ENCODE measurements around the gene PCDHGA10. TPM values are rescaled to one million over a fixed set of nuclear protein-coding genes. Genes with fewer than 3 reads are reported as not detected.
"Not testable (repeated sequence)": the region's sequence is repeated elsewhere in the genome, so short reads cannot be mapped to it uniquely, and the experiment has no call there.

Gene PCDHGA10
- total RNA-seq, 2 experiments from 2014 or later: not detected

DNA sequence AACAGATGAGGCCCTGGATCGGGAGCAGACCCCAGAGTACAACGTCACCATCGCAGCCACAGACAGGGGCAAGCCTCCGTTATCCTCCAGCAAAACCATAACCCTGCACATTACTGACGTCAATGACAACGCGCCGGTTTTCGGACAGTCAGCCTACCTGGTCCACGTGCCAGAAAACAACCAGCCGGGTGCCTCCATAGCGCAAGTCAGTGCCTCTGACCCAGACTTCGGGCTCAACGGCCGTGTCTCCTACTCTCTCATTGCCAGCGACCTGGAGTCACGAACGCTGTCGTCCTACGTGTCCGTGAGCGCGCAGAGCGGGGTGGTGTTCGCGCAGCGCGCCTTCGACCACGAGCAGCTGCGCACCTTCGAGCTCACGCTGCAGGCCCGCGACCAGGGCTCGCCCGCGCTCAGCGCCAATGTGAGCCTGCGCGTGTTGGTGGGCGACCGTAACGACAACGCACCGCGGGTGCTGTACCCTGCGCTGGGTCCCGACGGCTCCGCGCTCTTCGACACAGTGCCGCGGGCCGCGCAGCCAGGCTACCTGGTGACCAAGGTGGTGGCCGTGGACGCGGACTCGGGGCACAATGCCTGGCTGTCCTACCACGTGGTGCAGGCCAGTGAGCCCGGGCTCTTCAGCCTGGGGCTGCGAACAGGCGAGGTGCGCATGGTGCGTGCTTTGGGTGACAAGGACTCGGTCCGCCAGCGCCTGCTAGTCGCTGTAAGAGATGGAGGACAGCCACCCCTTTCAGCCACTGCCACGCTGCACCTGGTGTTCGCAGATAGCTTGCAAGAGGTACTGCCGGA, 6.5 kb downstream of the PCDHGA10 start:
- ChIA-PET POLR2A (no interaction called here), CTCF (interaction anchor here (0.8 to 3.8 kb wide), 8 partner anchors 11 to 145 kb away, joined by 3 to 22 read pairs (median 5); partner anchors contain the start of genes PCDHGA12, PCDHGB5 and PCDHGB6)

DNA sequence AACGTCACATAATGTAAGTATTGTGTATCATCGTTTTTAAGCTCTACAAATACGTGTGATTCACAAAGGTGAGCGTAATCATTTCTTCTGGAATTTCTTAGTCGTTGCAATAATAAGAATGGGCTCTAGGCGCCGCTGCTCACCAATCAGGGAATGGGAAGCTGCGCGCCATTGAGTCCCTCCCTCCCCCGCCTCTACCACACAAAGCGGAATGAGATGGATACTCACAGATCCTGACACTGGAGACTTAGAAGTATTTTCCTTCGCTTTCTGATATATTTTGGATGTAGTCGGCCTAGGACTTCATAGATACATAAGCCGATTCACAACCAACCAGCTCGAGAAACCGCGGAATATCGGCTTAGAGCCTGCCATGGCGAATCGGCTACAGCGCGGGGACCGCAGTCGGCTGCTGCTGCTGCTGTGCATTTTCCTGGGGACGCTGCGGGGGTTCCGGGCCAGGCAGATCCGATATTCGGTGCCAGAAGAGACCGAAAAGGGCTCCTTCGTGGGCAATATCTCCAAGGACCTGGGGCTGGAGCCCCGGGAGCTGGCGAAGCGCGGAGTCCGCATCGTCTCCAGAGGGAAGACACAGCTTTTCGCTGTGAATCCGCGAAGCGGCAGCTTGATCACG, 8.2 kb downstream of the PCDHGA10 start, which contains the start of gene PCDHGA11:
PCDHGA11 (plus strand) TSS at position 197 of the 634 bp plus-strand sequence; CDS start at position 374, 177 bp downstream.
- peak; percentile 38 for DNase-seq

More for the DNA sequence above, 6.5 kb downstream of the PCDHGA10 start:
- Mint-ChIP-seq H3K36me3 (ENCODE audit: low read depth) (peaks cover 15% of the 10 kb centered on the region), H3K27ac (peak overlapping the region; percentile 32), H3K4me1 (peaks cover 10% of the 10 kb centered on the region), H3K27me3 (peaks cover 69% of the 10 kb centered on the region), H3K4me3 (peak overlapping the region; percentile 5), H3K9me3 (peaks cover 30% of the 10 kb centered on the region)
- DNase-seq: no peak

DNA sequence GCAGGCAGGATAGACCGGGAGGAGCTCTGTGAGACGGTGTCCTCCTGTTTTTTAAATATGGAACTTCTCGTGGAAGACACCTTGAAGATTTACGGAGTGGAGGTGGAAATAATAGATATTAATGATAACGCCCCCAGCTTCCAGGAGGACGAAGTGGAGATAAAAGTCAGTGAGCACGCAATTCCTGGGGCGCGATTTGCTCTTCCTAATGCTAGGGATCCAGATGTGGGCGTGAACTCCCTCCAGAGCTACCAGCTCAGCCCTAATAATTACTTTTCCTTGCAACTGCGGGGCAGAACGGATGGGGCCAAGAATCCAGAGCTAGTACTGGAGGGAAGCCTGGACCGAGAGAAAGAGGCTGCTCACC, 8.7 kb downstream of the PCDHGA10 start:
- Mint-ChIP-seq H3K27me3 (peaks cover 63% of the 10 kb centered on the region), H3K9me3 (peaks cover 24% of the 10 kb centered on the region), H3K4me1 (peaks cover 8% of the 10 kb centered on the region), H3K36me3 (ENCODE audit: low read depth) (peaks cover 10% of the 10 kb centered on the region), H3K27ac (no peak overlapping the region), H3K4me3 (peak overlapping the region; percentile 66)
- ChIA-PET CTCF (interaction anchor here (0.6 to 2.8 kb wide), 21 partner anchors 9 to 198 kb away, joined by 3 to 22 read pairs (median 4); partner anchors contain the start of genes DIAPH1, PCDHGA10, PCDHGA12 and PCDHGA2), POLR2A (no interaction called here)
- DNase-seq: no peak

More for the DNA sequence above, 8.2 kb downstream of the PCDHGA10 start, which contains the start of gene PCDHGA11:
- peak within 1 kb of the TSS; percentile 66 for H3K4me3 Mint-ChIP-seq
- H3K36me3 Mint-ChIP-seq (ENCODE audit: low read depth): peaks cover 10% of the 10 kb centered on the region
- peaks cover 67% of the 10 kb centered on the region for H3K27me3 Mint-ChIP-seq
- H3K9me3 Mint-ChIP-seq: peaks cover 24% of the 10 kb centered on the region
- H3K27ac Mint-ChIP-seq: peak within 1 kb of the TSS; percentile 73
- POLR2A ChIA-PET: no interaction called here
- CTCF ChIA-PET: interaction anchor here (0.6 to 2.8 kb wide), 23 partner anchors 8 to 239 kb away, joined by 3 to 22 read pairs (median 4); partner anchors contain the start of genes DIAPH1, PCDHB16, PCDHGA10 and PCDHGA12
- peaks cover 8% of the 10 kb centered on the region for H3K4me1 Mint-ChIP-seq

DNA sequence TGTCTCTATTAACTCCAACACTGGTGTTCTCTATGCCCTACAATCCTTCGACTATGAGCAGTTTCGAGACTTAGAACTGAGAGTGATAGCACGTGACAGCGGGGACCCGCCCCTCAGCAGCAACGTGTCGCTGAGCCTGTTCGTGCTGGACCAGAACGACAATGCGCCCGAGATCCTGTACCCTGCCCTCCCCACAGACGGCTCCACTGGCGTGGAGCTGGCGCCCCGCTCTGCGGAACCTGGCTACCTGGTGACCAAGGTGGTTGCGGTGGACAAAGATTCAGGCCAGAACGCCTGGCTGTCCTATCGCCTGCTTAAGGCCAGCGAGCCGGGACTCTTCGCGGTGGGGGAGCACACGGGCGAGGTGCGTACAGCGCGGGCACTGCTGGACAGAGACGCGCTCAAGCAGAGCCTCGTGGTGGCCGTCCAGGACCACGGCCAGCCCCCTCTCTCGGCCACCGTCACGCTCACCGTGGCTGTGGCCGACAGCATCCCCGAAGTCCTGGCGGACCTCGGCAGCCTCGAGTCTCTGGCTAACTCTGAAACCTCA, 10.0 kb downstream of the PCDHGA10 start:
- no peak overlapping the region for H3K27ac Mint-ChIP-seq

DNA sequence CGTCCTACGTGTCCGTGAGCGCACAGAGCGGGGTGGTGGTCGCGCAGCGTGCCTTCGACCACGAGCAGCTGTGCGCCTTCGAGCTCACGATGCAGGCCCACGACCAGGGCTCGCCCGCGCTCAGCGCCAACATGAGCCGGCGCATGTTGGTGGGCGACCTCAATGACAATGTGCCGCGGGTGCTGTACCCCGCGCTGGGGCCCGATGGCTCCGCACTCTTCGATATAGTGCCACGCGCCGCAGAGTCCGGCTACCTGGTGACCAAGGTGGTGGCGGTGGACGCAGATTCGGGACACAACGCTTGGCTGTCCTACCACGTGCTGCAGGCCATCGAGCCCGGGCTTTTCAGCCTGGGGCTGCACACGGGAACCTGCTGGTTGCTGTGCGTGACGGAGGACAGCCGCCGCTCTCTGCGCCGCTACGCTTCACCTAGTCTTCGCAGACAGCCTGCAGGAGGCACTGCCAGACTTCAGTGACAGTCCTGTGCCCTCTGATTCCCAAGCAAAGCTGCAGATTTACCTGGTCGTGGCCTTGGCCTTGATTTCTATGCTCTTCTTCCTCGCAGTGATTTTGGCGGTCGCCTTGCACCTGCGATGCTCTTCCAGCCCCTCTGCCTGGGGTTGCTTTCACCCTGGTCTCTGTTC, 15.1 kb downstream of the PCDHGA10 start:
- peaks cover 29% of the 10 kb centered on the region for H3K9me3 Mint-ChIP-seq
- DNase-seq: no peak
- POLR2A ChIA-PET: no interaction called here
- CTCF ChIA-PET: interaction anchor here (1.8 kb wide), 1 partner anchor 130 kb away, joined by 4 read pairs; no protein-coding TSS in a partner anchor
- H3K36me3 Mint-ChIP-seq (ENCODE audit: low read depth): peaks cover 13% of the 10 kb centered on the region
- H3K4me1 Mint-ChIP-seq: peaks cover 11% of the 10 kb centered on the region
- no peak overlapping the region for H3K27ac Mint-ChIP-seq
- peaks cover 48% of the 10 kb centered on the region for H3K27me3 Mint-ChIP-seq
- H3K4me3 Mint-ChIP-seq: no peak overlapping the region

More for the DNA sequence above, 10.0 kb downstream of the PCDHGA10 start:
- peaks cover 56% of the 10 kb centered on the region for H3K27me3 Mint-ChIP-seq
- CTCF ChIA-PET: interaction anchor here (1.0 kb wide), 1 partner anchor 115 kb away, joined by 3 read pairs; no protein-coding TSS in a partner anchor
- peaks cover 8% of the 10 kb centered on the region for H3K4me1 Mint-ChIP-seq
- POLR2A ChIA-PET: no interaction called here
- H3K36me3 Mint-ChIP-seq (ENCODE audit: low read depth): peaks cover 10% of the 10 kb centered on the region
- no peak overlapping the region for H3K4me3 Mint-ChIP-seq
- peaks cover 27% of the 10 kb centered on the region for H3K9me3 Mint-ChIP-seq
- no peak for DNase-seq

DNA sequence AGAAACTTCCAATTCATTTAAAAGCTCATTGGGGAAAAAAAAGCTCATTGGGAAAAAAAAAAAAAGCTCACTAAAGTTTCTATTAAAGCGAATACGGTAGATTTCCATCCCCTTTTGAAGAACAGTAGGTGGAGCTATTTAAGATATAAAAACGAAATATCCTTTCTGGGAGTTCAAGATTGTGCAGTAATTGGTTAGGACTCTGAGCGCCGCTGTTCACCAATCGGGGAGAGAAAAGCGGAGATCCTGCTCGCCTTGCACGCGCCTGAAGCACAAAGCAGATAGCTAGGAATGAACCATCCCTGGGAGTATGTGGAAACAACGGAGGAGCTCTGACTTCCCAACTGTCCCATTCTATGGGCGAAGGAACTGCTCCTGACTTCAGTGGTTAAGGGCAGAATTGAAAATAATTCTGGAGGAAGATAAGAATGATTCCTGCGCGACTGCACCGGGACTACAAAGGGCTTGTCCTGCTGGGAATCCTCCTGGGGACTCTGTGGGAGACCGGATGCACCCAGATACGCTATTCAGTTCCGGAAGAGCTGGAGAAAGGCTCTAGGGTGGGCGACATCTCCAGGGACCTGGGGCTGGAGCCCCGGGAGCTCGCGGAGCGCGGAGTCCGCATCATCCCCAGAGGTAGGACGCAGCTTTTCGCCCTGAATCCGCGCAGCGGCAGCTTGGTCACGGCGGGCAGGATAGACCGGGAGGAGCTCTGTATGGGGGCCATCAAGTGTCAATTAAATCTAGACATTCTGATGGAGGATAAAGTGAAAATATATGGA, 17.7 kb downstream of the PCDHGA10 start, which contains the start of gene PCDHGA12:
PCDHGA12 (plus strand) TSS at position 176 of the 782 bp plus-strand sequence; CDS start at position 429, 253 bp downstream.
- Mint-ChIP-seq H3K4me1 (peaks cover 11% of the 10 kb centered on the region), H3K27ac (peak within 1 kb of the TSS; percentile 80)
- POLR2A ChIA-PET: no interaction called here

DNA sequence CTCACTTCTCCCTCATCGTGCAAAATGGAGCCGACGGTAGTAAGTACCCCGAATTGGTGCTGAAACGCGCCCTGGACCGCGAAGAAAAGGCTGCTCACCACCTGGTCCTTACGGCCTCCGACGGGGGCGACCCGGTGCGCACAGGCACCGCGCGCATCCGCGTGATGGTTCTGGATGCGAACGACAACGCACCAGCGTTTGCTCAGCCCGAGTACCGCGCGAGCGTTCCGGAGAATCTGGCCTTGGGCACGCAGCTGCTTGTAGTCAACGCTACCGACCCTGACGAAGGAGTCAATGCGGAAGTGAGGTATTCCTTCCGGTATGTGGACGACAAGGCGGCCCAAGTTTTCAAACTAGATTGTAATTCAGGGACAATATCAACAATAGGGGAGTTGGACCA, 18.5 kb downstream of the PCDHGA10 start:
- Mint-ChIP-seq H3K9me3 (peaks cover 31% of the 10 kb centered on the region), H3K4me3 (peak overlapping the region; percentile 59), H3K4me1 (peaks cover 11% of the 10 kb centered on the region), H3K36me3 (ENCODE audit: low read depth) (peaks cover 16% of the 10 kb centered on the region), H3K27ac (peak overlapping the region; percentile 80), H3K27me3 (peaks cover 37% of the 10 kb centered on the region)
- DNase-seq: no peak
- ChIA-PET CTCF (interaction anchor here (0.7 to 3.3 kb wide), 9 partner anchors 10 to 133 kb away, joined by 3 to 22 read pairs (median 6); partner anchors contain the start of genes PCDHGA10, PCDHGA11, PCDHGB6 and PCDHGB7), POLR2A (no interaction called here)

More for the DNA sequence above, 17.7 kb downstream of the PCDHGA10 start, which contains the start of gene PCDHGA12:
- Mint-ChIP-seq H3K4me3 (peak within 1 kb of the TSS; percentile 59), H3K36me3 (ENCODE audit: low read depth) (peaks cover 16% of the 10 kb centered on the region), H3K27me3 (peaks cover 39% of the 10 kb centered on the region), H3K9me3 (peaks cover 31% of the 10 kb centered on the region)
- CTCF ChIA-PET: interaction anchor here (0.6 to 3.3 kb wide), 20 partner anchors 10 to 201 kb away, joined by 3 to 22 read pairs (median 4); partner anchors contain the start of genes PCDHGA10, PCDHGA11, PCDHGB6 and PCDHGB7
- DNase-seq: peak; percentile 39

DNA sequence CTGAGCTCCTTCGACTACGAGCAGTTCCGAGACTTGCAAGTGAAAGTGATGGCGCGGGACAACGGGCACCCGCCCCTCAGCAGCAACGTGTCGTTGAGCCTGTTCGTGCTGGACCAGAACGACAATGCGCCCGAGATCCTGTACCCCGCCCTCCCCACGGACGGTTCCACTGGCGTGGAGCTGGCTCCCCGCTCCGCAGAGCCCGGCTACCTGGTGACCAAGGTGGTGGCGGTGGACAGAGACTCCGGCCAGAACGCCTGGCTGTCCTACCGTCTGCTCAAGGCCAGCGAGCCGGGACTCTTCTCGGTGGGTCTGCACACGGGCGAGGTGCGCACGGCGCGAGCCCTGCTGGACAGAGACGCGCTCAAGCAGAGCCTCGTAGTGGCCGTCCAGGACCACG, 19.5 kb downstream of the PCDHGA10 start:
- H3K36me3 Mint-ChIP-seq (ENCODE audit: low read depth): peaks cover 16% of the 10 kb centered on the region

DNA sequence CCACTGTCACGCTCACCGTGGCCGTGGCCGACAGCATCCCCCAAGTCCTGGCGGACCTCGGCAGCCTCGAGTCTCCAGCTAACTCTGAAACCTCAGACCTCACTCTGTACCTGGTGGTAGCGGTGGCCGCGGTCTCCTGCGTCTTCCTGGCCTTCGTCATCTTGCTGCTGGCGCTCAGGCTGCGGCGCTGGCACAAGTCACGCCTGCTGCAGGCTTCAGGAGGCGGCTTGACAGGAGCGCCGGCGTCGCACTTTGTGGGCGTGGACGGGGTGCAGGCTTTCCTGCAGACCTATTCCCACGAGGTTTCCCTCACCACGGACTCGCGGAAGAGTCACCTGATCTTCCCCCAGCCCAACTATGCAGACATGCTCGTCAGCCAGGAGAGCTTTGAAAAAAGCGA, 19.9 kb downstream of the PCDHGA10 start:
- peaks cover 26% of the 10 kb centered on the region for H3K9me3 Mint-ChIP-seq
- H3K4me3 Mint-ChIP-seq, DNase-seq, POLR2A ChIA-PET, H3K27ac Mint-ChIP-seq, CTCF ChIA-PET: not testable (repeated sequence)
- H3K36me3 Mint-ChIP-seq (ENCODE audit: low read depth): peaks cover 16% of the 10 kb centered on the region
- peaks cover 37% of the 10 kb centered on the region for H3K27me3 Mint-ChIP-seq
- H3K4me1 Mint-ChIP-seq: peaks cover 11% of the 10 kb centered on the region

More for the DNA sequence above, 19.5 kb downstream of the PCDHGA10 start:
- H3K27ac Mint-ChIP-seq, DNase-seq, POLR2A ChIA-PET, CTCF ChIA-PET: not testable (repeated sequence)
- peaks cover 26% of the 10 kb centered on the region for H3K9me3 Mint-ChIP-seq
- peak overlapping the region; percentile 59 for H3K4me3 Mint-ChIP-seq
- H3K27me3 Mint-ChIP-seq: peaks cover 37% of the 10 kb centered on the region
- H3K4me1 Mint-ChIP-seq: peaks cover 11% of the 10 kb centered on the region

DNA sequence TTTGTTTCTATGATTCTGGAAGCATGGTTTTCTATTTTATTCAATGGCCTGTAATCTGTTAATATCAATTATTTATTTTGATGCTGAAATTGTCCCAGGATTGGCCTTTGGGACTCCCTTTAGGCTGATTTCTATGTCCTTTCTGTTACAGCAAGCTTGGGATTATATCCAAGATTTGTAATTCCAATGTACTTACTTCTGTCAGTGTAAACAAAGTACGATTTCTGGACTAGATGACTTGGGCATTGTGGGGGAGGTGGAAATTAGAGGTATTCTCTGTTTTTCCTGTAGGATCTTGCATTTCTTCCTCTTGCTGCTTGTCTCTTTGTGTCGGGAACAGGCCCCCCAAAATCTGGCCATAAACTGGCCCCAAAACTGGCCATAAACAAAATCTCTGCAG, 21.2 kb downstream of the PCDHGA10 start:
- Mint-ChIP-seq H3K27ac (no peak overlapping the region), H3K4me1 (peaks cover 11% of the 10 kb centered on the region), H3K9me3 (peaks cover 21% of the 10 kb centered on the region), H3K27me3 (peaks cover 33% of the 10 kb centered on the region), H3K4me3 (no peak overlapping the region), H3K36me3 (ENCODE audit: low read depth) (peaks cover 16% of the 10 kb centered on the region)
- CTCF ChIA-PET: interaction anchor here (0.7 kb wide), 1 partner anchor 158 kb away, joined by 4 read pairs; no protein-coding TSS in a partner anchor
- no peak for DNase-seq
- POLR2A ChIA-PET: no interaction called here

DNA sequence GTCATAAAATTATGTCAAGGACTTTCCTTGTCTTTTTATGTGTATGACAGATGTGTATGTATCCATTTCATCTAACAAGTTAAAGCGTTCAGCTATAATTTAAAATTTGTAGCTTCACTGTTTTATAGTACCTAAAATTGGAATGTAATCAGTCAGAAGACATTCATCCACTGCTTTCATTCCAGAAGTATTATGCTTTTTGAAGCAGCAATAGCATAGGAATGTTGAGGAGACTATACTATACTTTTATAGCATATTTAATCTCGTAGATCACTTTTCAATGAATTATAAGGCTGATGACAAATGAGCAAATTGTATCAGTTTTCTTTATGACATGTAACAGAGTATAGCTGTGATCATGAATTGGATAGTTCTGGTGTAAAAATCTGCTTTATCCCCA, 24.4 kb downstream of the PCDHGA10 start:
- Mint-ChIP-seq H3K9me3 (peaks cover 4% of the 10 kb centered on the region), H3K36me3 (ENCODE audit: low read depth) (peaks cover 6% of the 10 kb centered on the region), H3K4me3 (no peak overlapping the region), H3K27me3 (peaks cover 13% of the 10 kb centered on the region), H3K27ac (no peak overlapping the region), H3K4me1 (peaks cover under 1% of the 10 kb centered on the region)
- POLR2A ChIA-PET: no interaction called here
- DNase-seq: no peak
- CTCF ChIA-PET: no interaction called here

All from activated CD4-positive, alpha-beta T cell treated with anti-CD3 and anti-CD28 coated beads, Interleukin-2, amount 10 ng/mL, durations not matched to agents 7 days and 5 days (primary cell).